Stomach (tissue), 4 donors: ENCODE measurements around the gene GOLGA7B.

Experiments used
- EP300 ChIP-seq: sonication (generic); formaldehyde crosslinking; IDR thresholded peaks from one replicate; pipeline ENCODE4 v1.6.1; 2017; ENCODE audit warnings: antibody characterized with exemption
- POLR2A ChIP-seq, 4 donors: fragments of 450-650 bp; IDR thresholded peaks; one replicate each; pipeline ENCODE4 v1.6.1; 2016; ENCODE audit warnings: antibody characterized with exemption in 4 of 4, control low read depth in 2 of 4, mild to moderate bottlenecking in 1 of 4, moderate library complexity in 1 of 4
- TF ChIP-seq, protein P1 (sequence below), 7 experiments: fragments of 450-650 bp in 4 of 7; fragments of 200-600 bp in 3 of 7; sonication (generic) in 3 of 7; IDR thresholded peaks; one replicate each; pipeline ENCODE4 v1.5.1; 2016 to 2019; ENCODE audit warnings: antibody characterized with exemption in 7 of 7, control low read depth in 2 of 7, mild to moderate bottlenecking in 1 of 7

DNA sequence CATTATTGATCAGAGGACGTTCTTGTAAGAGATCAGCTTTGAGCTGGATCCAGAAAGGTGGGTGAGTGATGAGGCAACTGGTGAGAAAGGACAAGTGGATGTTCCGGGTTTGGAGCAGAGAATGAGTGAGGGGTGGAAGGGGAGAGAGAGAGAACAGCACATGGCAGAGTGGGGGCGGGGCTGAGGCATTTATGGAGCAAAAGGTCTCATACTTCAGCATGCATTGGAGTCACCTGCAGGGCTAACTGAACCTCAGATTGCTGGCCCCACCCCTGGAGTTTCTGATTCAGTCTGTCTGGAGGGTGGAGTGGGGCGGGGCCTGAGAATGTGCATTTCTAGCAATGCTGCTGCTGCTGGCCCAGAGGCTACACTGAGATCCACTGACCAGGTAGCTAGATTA lies 71.2 kb downstream of the GOLGA7B start:
- TF ChIP-seq, protein P1, sequence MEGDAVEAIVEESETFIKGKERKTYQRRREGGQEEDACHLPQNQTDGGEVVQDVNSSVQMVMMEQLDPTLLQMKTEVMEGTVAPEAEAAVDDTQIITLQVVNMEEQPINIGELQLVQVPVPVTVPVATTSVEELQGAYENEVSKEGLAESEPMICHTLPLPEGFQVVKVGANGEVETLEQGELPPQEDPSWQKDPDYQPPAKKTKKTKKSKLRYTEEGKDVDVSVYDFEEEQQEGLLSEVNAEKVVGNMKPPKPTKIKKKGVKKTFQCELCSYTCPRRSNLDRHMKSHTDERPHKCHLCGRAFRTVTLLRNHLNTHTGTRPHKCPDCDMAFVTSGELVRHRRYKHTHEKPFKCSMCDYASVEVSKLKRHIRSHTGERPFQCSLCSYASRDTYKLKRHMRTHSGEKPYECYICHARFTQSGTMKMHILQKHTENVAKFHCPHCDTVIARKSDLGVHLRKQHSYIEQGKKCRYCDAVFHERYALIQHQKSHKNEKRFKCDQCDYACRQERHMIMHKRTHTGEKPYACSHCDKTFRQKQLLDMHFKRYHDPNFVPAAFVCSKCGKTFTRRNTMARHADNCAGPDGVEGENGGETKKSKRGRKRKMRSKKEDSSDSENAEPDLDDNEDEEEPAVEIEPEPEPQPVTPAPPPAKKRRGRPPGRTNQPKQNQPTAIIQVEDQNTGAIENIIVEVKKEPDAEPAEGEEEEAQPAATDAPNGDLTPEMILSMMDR (IDR thresholded peaks at IDR 0.05): no peak
- no peak for TF ChIP-seq EP300
- no peak for TF ChIP-seq POLR2A (IDR thresholded peaks at IDR 0.05)
